Stimulated activated naive CD8-positive, alpha-beta T cell treated with anti-CD3 and anti-CD28 coated beads, Interleukin-15, Interleukin-2, amounts not matched to agents 100 ng/mL and 50 ng/mL, for 24 hours (primary cell): ENCODE results near the gene RYR3.

Experiments
- H3K27ac Mint-ChIP-seq: one replicate; pipeline ENCODE4 v1.8.0; 2021; ENCODE audit warnings: mild to moderate bottlenecking, mixed read lengths
- H3K27me3 Mint-ChIP-seq: one replicate; pipeline ENCODE4 v1.8.0; 2021; ENCODE audit warnings: mixed read lengths
- H3K36me3 Mint-ChIP-seq: one replicate; pipeline ENCODE4 v1.8.0; 2021; ENCODE audit warnings: low read depth, mixed read lengths
- H3K4me1 Mint-ChIP-seq: one replicate; pipeline ENCODE4 v1.8.0; 2021; ENCODE audit warnings: low read depth, mixed read lengths
- H3K4me3 Mint-ChIP-seq: one replicate; pipeline ENCODE4 v1.8.0; 2021; ENCODE audit warnings: mild to moderate bottlenecking, mixed read lengths
- H3K9me3 Mint-ChIP-seq: one replicate; pipeline ENCODE4 v1.8.0; 2021; ENCODE audit warnings: mixed read lengths

Gene RYR3

DNA sequence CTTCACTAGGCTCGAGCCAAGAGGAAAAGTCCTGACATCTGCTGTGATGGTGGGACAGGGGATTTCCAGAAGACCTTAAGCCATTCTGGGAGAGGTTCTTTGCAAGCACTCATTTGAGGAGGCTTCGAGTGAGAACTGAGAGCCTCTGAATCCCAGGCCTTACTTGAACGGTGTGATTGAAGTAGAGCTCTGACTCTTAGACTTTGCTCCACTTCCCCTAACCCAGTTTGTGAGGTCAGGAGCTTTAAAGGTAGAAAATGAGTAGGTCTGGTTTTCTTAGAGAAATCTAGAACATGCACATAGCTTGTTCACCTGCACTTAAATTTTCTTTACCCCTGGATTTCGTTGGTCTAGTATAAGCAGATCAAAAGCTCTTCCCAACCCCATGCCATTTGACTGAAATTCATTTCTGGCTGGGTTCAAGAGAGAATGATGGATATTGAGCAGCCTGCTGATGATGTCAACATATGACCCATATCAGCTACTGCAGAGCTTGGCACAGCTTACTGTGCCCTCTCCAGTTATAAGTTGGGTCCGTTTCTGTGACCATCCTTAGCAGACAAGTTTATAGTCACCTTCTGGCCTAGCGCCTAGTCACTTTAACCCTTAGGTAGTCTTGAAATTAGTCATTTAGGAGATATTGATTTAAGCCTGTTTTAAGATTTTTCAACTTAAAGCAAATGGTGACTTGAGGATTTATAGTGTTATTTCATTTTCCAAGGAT is 428.3 kb downstream of the RYR3 start:
- no peaks in the 10 kb centered on the region for H3K36me3 Mint-ChIP-seq

DNA sequence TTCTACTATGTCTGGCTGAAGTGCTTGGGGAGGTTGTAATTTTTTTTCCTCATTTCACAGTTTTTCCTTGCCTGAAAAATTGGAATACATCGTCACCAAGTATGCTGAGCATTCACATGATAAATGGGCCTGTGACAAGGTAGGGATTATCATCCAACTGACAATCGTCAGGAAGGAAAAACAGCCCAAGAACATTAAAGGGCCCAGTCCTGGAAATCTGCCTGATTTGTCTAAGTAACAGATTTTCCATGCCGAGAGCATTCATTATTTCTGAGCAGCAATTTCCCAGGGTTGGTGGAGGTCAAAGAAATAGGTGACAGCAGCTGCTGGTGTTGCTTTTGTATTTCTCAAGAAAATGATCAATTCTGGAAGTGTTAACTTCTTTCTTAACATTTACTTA is 431.5 kb downstream of the RYR3 start:
- Mint-ChIP-seq H3K36me3 (no peaks in the 10 kb centered on the region), H3K9me3 (no peaks in the 10 kb centered on the region), H3K27me3 (peaks cover 15% of the 10 kb centered on the region), H3K4me3 (no peak overlapping the region), H3K4me1 (no peaks in the 10 kb centered on the region), H3K27ac (no peak overlapping the region)

More for the DNA sequence above, 428.3 kb downstream of the RYR3 start:
- peaks cover 15% of the 10 kb centered on the region for H3K27me3 Mint-ChIP-seq
- no peak overlapping the region for H3K27ac Mint-ChIP-seq
- no peaks in the 10 kb centered on the region for H3K9me3 Mint-ChIP-seq
- no peak overlapping the region for H3K4me3 Mint-ChIP-seq
- H3K4me1 Mint-ChIP-seq, result no peaks in the 10 kb centered on the region

DNA sequence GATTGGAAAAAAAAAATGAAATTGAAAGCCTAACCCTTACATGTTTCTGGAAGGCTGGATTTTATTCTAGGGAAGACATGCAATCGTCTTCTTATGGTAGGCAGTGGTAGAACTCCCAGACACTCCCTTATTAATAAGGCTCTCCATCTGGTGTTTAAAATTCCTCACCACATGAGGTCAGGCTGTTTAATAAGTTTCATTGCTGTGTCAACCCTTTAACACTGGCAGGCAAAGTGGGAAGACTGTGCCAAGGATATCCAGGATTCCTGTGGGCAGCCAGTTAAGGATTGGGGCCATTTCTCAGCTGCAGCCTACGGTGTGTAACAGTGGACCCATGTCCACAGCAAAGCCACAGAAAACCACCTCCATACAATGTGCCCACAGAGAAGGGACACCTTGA is 432.0 kb downstream of the RYR3 start:
- Mint-ChIP-seq H3K4me1 (no peaks in the 10 kb centered on the region), H3K4me3 (no peak overlapping the region), H3K27me3 (peaks cover 12% of the 10 kb centered on the region), H3K36me3 (no peaks in the 10 kb centered on the region), H3K27ac (no peak overlapping the region), H3K9me3 (no peaks in the 10 kb centered on the region)

DNA sequence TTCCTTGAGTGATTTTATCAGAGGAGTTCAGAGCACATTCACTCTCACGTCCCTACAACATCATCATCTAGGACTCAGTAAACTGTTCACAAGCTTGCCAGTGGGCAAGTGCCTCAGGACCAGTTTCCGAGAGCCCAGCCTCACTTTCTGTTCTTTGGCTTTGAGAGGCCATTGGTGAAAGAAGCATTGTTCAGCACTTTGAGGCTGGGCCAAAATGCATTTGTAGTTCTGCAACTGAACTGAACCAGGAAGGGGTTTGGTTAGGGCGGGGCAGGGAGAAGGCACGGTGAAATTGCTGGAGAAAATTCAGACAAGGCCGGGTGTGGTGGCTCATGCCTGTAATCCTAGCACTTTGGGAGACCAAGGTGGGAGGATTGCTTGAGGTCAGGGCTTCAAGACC is 435.4 kb downstream of the RYR3 start:
- no peaks in the 10 kb centered on the region for H3K9me3 Mint-ChIP-seq
- H3K27me3 Mint-ChIP-seq, result peaks cover 7% of the 10 kb centered on the region
- H3K27ac Mint-ChIP-seq, result no peak overlapping the region

DNA sequence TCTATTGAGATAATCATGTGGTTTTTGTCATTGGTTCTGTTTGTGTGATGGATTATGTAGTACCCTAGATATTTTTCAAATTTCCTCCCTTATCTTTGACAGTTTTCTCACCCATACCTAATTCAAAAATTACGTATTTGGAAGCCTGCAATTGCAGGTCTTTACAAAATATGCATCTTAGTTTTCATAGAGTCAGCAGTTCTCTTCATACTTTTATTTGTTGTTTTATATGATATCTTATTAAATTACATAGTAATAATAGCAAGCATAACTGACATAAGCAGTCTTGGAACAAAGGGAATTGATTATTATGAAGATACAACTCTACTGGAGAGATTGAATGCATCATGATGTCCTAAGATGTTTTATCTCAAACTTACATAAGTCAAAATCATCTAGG is 442.2 kb downstream of the RYR3 start:
- no peaks in the 10 kb centered on the region for H3K4me1 Mint-ChIP-seq
- no peak overlapping the region for H3K4me3 Mint-ChIP-seq
- H3K27me3 Mint-ChIP-seq, result peaks cover 29% of the 10 kb centered on the region
- H3K36me3 Mint-ChIP-seq, result no peaks in the 10 kb centered on the region
- no peak overlapping the region for H3K27ac Mint-ChIP-seq
- no peaks in the 10 kb centered on the region for H3K9me3 Mint-ChIP-seq

More for the DNA sequence above, 435.4 kb downstream of the RYR3 start:
- no peaks in the 10 kb centered on the region for H3K36me3 Mint-ChIP-seq
- no peak overlapping the region for H3K4me3 Mint-ChIP-seq
- H3K4me1 Mint-ChIP-seq, result no peaks in the 10 kb centered on the region

DNA sequence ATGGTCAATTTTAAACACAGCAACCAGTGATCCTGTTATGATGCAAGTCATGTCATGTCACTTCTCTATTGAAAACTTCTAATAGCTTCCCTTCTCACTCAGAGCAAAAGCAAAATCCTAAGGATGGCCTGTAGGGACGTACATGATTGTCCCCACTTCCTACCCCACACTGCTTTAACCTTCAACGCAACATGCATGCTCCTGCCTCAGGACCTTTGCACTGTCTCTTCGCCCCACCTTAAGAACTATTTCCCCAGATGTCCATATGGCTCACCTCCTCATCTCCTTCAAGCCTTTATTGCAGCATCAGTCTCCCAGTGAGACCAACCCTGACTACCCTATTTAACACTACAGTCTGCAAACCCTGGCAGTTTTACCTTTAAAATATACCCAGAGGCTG is 443.5 kb downstream of the RYR3 start:
- Mint-ChIP-seq H3K36me3 (no peaks in the 10 kb centered on the region), H3K9me3 (no peaks in the 10 kb centered on the region), H3K4me1 (no peaks in the 10 kb centered on the region), H3K27ac (no peak overlapping the region), H3K27me3 (peaks cover 33% of the 10 kb centered on the region), H3K4me3 (no peak overlapping the region)

DNA sequence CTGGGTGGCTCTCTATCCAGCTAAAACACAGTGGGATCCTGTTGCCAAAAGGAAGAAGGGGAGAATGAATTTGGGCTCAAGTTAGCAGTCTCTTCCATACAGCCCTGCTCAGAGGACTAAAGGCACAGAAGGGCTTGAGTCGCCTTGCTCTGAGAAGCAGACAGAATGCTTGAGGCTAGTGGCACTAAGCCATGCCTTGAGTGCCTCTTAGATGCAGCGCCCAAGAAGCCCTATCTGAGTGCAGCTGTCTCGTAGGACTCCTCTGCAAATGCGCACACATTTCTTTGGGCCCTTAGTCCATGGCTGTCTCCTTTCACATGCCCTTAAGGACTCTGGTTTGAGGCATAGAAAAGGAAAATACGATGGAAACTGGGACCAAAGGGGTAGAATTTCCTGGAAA is 446.2 kb downstream of the RYR3 start:
- Mint-ChIP-seq H3K27me3 (peaks cover 47% of the 10 kb centered on the region), H3K27ac (no peak overlapping the region), H3K4me3 (no peak overlapping the region), H3K9me3 (no peaks in the 10 kb centered on the region), H3K36me3 (no peaks in the 10 kb centered on the region), H3K4me1 (no peaks in the 10 kb centered on the region)

DNA sequence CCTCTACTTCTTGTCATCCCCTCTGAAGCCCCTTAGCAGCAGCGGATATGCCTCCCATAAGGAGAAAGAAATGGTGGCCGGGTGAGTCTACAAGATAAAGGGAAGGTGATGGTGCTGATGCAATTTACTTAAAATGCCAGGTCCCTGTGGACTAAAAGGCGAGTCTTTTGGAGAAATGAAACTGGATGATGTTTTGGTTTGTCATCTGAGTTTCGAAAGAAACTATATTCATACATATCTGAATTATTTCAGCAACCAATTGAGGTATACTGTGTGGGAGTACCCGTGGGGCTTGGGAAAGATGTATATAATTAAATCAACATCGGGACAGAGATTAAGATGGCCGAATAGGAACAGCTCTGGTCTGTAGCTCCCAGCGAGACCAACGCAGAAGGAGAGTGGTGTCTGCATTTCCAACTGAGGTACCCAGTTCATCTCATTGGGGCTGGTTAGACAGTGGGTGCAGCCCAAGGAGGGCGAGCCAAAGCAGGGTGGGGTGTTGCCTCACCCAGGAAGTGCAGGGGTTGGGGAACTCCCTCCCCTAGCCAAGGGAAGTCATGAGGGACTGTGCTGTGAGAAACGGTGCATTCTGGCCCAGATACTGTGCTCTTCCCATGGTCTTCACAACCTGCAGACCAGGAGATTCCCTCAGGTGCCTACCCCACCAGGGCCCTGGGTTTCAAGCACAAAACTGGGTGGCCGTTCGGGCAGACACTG is 446.9 kb downstream of the RYR3 start:
- H3K9me3 Mint-ChIP-seq, result no peaks in the 10 kb centered on the region
- no peaks in the 10 kb centered on the region for H3K4me1 Mint-ChIP-seq
- no peak overlapping the region for H3K27ac Mint-ChIP-seq
- peaks cover 41% of the 10 kb centered on the region for H3K27me3 Mint-ChIP-seq
- H3K4me3 Mint-ChIP-seq, result no peak overlapping the region
- no peaks in the 10 kb centered on the region for H3K36me3 Mint-ChIP-seq

DNA sequence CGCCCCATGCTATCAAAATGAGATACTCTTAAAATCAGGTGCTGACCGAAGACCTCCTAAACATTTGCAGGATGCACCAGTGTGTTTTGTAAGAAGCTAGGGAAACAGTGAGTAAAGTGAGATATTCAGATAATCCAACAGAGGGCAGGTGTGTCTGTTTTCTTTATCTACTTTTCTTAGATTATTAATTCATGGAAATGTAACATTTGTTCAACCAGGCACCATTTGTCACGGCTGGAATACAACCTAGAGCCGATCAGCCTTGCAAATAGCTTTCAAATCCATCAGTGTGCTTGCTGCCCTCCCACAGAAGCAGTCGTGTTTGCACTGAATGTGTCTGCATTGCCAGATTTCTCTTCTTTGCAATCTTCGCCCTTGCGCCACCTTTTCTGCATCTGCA is 455.6 kb downstream of the RYR3 start:
- H3K36me3 Mint-ChIP-seq, result no peaks in the 10 kb centered on the region
- H3K27ac Mint-ChIP-seq, result no peak overlapping the region

DNA sequence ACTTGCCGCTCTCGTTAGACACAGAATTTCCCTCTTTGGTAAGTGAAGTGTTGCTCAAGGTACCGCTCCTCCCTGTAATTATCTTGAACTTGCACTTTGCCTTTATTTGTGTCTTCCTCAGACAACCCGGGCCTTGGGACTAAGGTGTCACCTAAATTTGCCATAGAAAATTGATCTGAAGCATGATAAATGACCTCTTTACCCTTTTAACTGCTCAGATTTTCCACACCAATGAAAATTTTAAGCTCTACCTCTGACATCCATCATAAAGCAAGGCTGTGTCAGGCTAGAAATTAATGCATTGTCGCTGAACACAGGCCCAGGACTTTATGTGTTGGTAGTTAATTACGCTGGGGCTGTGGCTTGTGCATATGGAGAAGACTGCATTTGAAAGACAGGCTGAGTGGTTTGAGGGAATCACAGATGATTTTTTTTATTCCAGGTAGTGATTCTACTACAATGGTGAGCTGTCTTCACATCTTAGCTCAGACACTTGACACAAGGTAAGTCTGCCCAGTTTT is 458.0 kb downstream of the RYR3 start:
- Mint-ChIP-seq H3K27ac (no peak overlapping the region), H3K27me3 (no peaks in the 10 kb centered on the region), H3K4me1 (no peaks in the 10 kb centered on the region), H3K36me3 (no peaks in the 10 kb centered on the region), H3K9me3 (no peaks in the 10 kb centered on the region), H3K4me3 (no peak overlapping the region)

More for the DNA sequence above, 455.6 kb downstream of the RYR3 start:
- no peaks in the 10 kb centered on the region for H3K9me3 Mint-ChIP-seq
- no peaks in the 10 kb centered on the region for H3K4me1 Mint-ChIP-seq
- H3K4me3 Mint-ChIP-seq, result no peak overlapping the region
- peaks cover 7% of the 10 kb centered on the region for H3K27me3 Mint-ChIP-seq

DNA sequence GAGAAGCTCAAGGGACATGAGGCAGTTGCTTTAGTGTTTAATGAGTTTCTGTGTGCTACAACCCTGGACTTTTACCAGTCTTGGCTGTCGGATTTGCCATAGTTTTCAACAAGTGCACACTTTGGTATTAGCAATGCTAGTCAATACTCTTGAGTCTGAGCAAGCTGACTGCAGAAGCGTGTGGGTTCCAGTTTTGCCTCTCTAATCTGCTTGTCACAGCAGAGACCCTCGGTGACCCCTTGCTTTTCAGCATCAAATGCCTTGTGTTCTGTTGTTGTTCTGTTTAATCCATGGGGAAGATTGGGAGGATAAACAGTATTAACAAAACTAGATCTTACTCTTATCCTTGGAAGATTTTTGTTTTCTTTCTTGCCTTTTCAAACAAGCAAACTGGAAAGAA is 463.2 kb downstream of the RYR3 start:
- Mint-ChIP-seq H3K4me1 (no peaks in the 10 kb centered on the region), H3K9me3 (no peaks in the 10 kb centered on the region), H3K27me3 (peaks cover 6% of the 10 kb centered on the region), H3K27ac (no peak overlapping the region), H3K36me3 (no peaks in the 10 kb centered on the region), H3K4me3 (no peak overlapping the region)

DNA sequence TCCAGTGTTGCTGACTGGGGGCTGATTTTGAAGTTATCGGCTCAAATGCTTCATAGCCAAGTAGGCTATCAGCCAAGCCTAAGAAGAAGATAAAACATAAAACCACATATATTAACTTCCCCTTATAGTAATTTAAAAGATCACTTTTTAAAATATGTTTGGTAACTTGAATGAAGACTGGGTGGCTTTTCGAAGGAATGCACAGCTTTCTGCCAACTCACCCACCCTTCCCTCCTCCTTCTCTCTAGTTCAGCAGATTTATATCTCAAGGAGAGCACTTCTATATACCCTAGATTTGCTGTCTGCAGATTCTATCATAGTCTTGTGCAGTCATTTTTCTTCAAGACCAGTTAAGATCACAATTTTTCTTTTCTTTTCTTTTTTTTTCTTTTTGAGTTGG is 468.1 kb downstream of the RYR3 start:
- Mint-ChIP-seq H3K4me1 (no peaks in the 10 kb centered on the region), H3K27ac (no peak overlapping the region), H3K27me3 (peaks cover 6% of the 10 kb centered on the region), H3K36me3 (no peaks in the 10 kb centered on the region), H3K9me3 (no peaks in the 10 kb centered on the region), H3K4me3 (no peak overlapping the region)

DNA sequence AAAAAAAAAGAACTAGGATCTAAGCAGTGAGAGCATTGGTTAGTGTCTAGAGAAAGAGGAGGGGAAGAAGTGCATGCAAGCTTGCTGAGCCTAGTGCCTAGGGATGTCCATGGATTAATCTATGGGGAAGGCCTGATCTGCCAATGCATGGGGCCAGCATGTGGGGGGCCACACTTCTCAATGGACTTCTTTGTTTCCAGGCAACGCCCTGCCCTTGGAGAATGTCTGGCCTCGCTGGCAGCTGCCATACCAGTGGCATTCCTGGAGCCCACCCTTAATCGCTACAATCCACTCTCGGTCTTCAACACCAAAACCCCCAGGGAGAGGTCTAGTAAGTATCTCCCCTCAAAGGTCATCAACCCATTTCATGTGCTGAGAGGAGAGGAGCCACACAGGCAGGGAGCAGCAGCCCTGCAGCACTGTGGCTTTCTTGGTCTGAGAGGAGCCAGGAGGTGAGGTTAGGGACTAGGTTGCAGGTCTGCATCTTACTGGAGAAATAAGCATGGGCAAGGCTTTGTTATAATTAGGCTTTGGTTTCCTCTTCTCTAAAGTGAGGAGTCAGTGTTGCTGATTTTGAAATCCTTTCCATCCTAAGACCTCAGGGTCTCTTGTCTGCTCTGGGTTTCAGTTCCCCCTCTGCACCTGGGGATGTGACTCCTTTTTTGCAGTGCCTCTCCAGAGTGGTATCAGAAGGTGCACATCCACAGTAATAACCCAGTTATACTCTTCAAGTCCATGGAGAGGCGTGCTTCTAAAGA is 469.4 kb downstream of the RYR3 start:
- no peaks in the 10 kb centered on the region for H3K9me3 Mint-ChIP-seq
- H3K4me1 Mint-ChIP-seq, result no peaks in the 10 kb centered on the region
- H3K27ac Mint-ChIP-seq, result no peak overlapping the region
- H3K36me3 Mint-ChIP-seq, result no peaks in the 10 kb centered on the region
- H3K27me3 Mint-ChIP-seq, result peaks cover 9% of the 10 kb centered on the region
- no peak overlapping the region for H3K4me3 Mint-ChIP-seq

DNA sequence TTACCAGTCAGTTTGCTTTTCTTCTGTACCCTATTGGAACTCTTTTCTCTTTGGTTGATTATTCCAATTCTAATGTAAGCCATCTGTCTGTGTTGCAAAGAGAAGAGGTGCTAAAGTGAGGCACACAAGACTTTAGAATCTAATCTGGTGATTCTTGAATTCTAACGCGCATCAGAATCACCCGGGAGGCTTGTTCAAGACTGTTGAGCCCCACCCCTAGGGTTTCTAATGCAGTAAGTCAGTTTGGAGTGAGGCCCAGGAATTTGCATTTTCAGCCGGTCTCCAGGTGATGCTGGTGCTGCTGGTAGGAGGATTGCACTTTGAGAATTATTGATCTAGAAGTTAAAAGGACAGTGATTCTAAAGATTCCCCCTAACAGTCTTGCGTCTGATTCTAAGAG is 472.2 kb downstream of the RYR3 start:
- H3K36me3 Mint-ChIP-seq, result no peaks in the 10 kb centered on the region
- H3K27me3 Mint-ChIP-seq, result peaks cover 7% of the 10 kb centered on the region
- H3K27ac Mint-ChIP-seq, result no peak overlapping the region

DNA sequence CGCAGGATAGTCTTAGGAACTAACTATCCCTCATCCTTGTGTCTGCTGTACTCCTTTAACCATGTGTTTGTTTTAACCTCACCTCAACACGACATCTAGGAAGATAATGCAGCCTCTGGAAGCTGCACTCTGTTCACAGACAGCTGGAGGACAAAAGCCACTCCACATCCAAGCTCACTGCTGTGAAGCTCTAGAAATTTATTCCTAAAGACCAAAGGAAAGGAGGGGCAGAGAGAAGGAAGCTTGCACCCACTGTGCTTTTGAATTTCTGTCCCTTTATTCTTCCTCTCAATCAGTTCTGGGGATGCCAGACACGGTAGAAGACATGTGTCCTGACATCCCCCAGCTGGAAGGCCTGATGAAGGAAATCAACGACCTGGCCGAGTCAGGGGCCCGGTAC is 474.6 kb downstream of the RYR3 start:
- Mint-ChIP-seq H3K4me3 (no peak overlapping the region), H3K36me3 (no peaks in the 10 kb centered on the region), H3K4me1 (no peaks in the 10 kb centered on the region), H3K27me3 (peaks cover 4% of the 10 kb centered on the region), H3K27ac (no peak overlapping the region), H3K9me3 (no peaks in the 10 kb centered on the region)

More for the DNA sequence above, 472.2 kb downstream of the RYR3 start:
- Mint-ChIP-seq H3K4me3 (no peak overlapping the region), H3K9me3 (no peaks in the 10 kb centered on the region), H3K4me1 (no peaks in the 10 kb centered on the region)
